K562 (cell line): Measurements from ENCODE around the gene TM7SF2. TPM values are rescaled to one million over a fixed set of nuclear protein-coding genes. Genes with fewer than 3 reads are reported as not detected.

Experiments used
- ATAC-seq: fragments of 200-7000 bp; cut with Tn5 transposase; 3 replicates; pipeline ENCODE4 v1.9.1; 2020; ENCODE audit warnings: moderate library complexity
- BruUV-seq: library from RNA; stranded (reverse); fragments of 400-500 nt; replicated peaks from 2 replicates; lab custom pipeline; 2021; lab: Mats Ljungman, UMichigan
- CTCF ChIA-PET: fragments of 300-600 bp; formaldehyde crosslinking; extraction: SDS; loops from one replicate; lab custom pipeline; 2021; ENCODE audit warnings: low intra/inter-chr PET ratio; lab: Yijun Ruan, JAX
- POLR2A ChIA-PET: fragments of 300-600, 350-650 bp; sonication (Branson Sonifier 250); formaldehyde crosslinking; extraction: SDS; loops from one replicate; lab custom pipeline; 2021; ENCODE audit warnings: antibody characterized with exemption, inconsistent platforms; lab: Yijun Ruan, JAX
- DNase-seq, 4 experiments: peaks; one replicate each; pipeline versions ENCODE4 v3.0.0 to v3.0.0-alpha.2; 2011 to 2018; ENCODE audit warnings: low spot score in 3 of 4, mixed read lengths in 3 of 4; ENCODE audit errors: extremely low read depth in 1 of 4
- FAIRE-seq: peaks from 2 replicates; lab custom pipeline; 2011; peaks lifted over from hg19 to GRCh38; lab: Jason Lieb, UNC
- H2AFZ ChIP-seq: 2 replicates; pipeline ENCODE4 v1.6.0; 2011; ENCODE audit warnings: low read depth, low read length, control low read depth, inconsistent platforms
- H3K27ac ChIP-seq: fragments of 200-600 bp; 3 replicates; pipeline ENCODE4 v1.8.0; 2011; ENCODE audit warnings: low read depth, mild to moderate bottlenecking, control low read depth, inconsistent platforms, low read length, moderate library complexity, mixed read lengths; ENCODE audit errors: extremely low read depth
- H3K27me3 ChIP-seq, 2 experiments: fragments of 300-600 bp in 1 of 2; 2 replicates in 1 of 2; 3 replicates in 1 of 2; pipeline versions ENCODE4 v1.6.0 to v1.8.0; 2011; ENCODE audit warnings: inconsistent platforms in 2 of 2, low read length in 2 of 2, mild to moderate bottlenecking in 1 of 2, mixed read lengths in 1 of 2, moderate library complexity in 1 of 2; ENCODE audit not compliant: control insufficient read depth in 2 of 2, insufficient read depth in 2 of 2
- H3K36me3 ChIP-seq: fragments of 300-600 bp; 3 replicates; pipeline ENCODE4 v1.8.0; 2011; ENCODE audit warnings: mild to moderate bottlenecking, low read length, inconsistent platforms; ENCODE audit not compliant: control insufficient read depth, insufficient read depth
- H3K4me1 ChIP-seq, 2 experiments: fragments of 200-600 bp in 1 of 2; replicated peaks in 1 of 2; 2 replicates in 1 of 2; 3 replicates in 1 of 2; pipeline versions ENCODE4 v1.5.1 to v1.8.0; 2011; ENCODE audit warnings: inconsistent platforms in 2 of 2, low read length in 2 of 2, mild to moderate bottlenecking in 1 of 2, mixed read lengths in 1 of 2, moderate library complexity in 1 of 2; ENCODE audit not compliant: control insufficient read depth in 2 of 2, insufficient read depth in 2 of 2
- H3K4me2 ChIP-seq: 2 replicates; pipeline ENCODE4 v1.6.1; 2011; ENCODE audit warnings: low read length, control low read depth, inconsistent platforms, mixed read lengths; ENCODE audit not compliant: insufficient read depth
- H3K4me3 ChIP-seq: fragments of 200-600 bp; sonication (generic), shearing (Covaris generic); 2 replicates; pipeline ENCODE4 v1.5.1; 2016; ENCODE audit warnings: control low read depth, inconsistent platforms
- H3K79me2 ChIP-seq: fragments of 200-600 bp; 3 replicates; pipeline ENCODE4 v1.8.0; 2011; ENCODE audit warnings: low read length, inconsistent platforms; ENCODE audit not compliant: control insufficient read depth, insufficient read depth
- H3K9ac ChIP-seq, 2 experiments: 2 replicates each; pipeline versions ENCODE4 v1.6.0 to v1.6.1; 2011; ENCODE audit warnings: low read depth in 2 of 2, low read length in 2 of 2, control low read depth in 1 of 2, inconsistent platforms in 1 of 2, mild to moderate bottlenecking in 1 of 2, mixed read lengths in 1 of 2; ENCODE audit not compliant: insufficient read depth in 1 of 2
- H3K9me1 ChIP-seq: one replicate; pipeline ENCODE4 v1.6.0; 2011; ENCODE audit warnings: inconsistent platforms, mild to moderate bottlenecking, low read length, moderate library complexity; ENCODE audit not compliant: control insufficient read depth, insufficient read depth
- H3K9me3 ChIP-seq: replicated peaks from 2 replicates; pipeline ENCODE4 v1.5.1; 2011; ENCODE audit warnings: low read depth, low read length, inconsistent platforms; ENCODE audit not compliant: control insufficient read depth, insufficient read depth
- H4K20me1 ChIP-seq: replicated peaks from 2 replicates; pipeline ENCODE4 v1.6.1; 2011; ENCODE audit warnings: low read length, inconsistent platforms, mixed read lengths; ENCODE audit not compliant: control insufficient read depth, insufficient read depth
- BMI1 ChIP-seq: fragments of 150-350 bp; IDR thresholded peaks from 2 replicates; pipeline ENCODE4 v1.6.1; 2014; ENCODE audit warnings: low read length
- CAMTA2 ChIP-seq: fragments of 250-450 bp; sonication (Bioruptor Pico); conservative IDR thresholded peaks from 2 replicates; pipeline ENCODE4 v1.5.1; 2022
- DNMT1 ChIP-seq: fragments of 450-650 bp; IDR thresholded peaks from 2 replicates; pipeline ENCODE4 v1.6.1; 2016; ENCODE audit warnings: antibody characterized with exemption, mild to moderate bottlenecking
- EP300 ChIP-seq: IDR thresholded peaks from 2 replicates; pipeline ENCODE4 v1.6.1; 2012; ENCODE audit warnings: low read length, improper control_type of control experiment
- NCOA6 ChIP-seq: fragments of 450-650 bp; IDR thresholded peaks from 2 replicates; pipeline ENCODE4 v1.6.1; 2017; ENCODE audit warnings: mild to moderate bottlenecking
- PBX2 ChIP-seq, 2 experiments: IDR thresholded peaks in 1 of 2; conservative IDR thresholded peaks in 1 of 2; 2 replicates each; pipeline ENCODE4 v1.6.1; 2016; ENCODE audit warnings: low read depth in 2 of 2, mild to moderate bottlenecking in 1 of 2, missing compliant biosample characterization in 1 of 2, missing genetic modification characterization in 1 of 2, moderate library complexity in 1 of 2
- POLR2AphosphoS5 ChIP-seq: IDR thresholded peaks from 2 replicates; pipeline ENCODE4 v1.6.1; 2011; ENCODE audit warnings: mild to moderate bottlenecking, low read depth, low read length, moderate library complexity; ENCODE audit not compliant: control insufficient read depth, insufficient read depth
- PRMT5 ChIP-seq: sonication (generic); formaldehyde crosslinking; IDR thresholded peaks from 2 replicates; pipeline ENCODE4 v1.5.0; 2020; ENCODE audit warnings: missing genetic modification reagents
- PTBP1 ChIP-seq: fragments of 200-400 bp; formaldehyde crosslinking; IDR thresholded peaks from 2 replicates; pipeline ENCODE4 v1.6.1; 2017; ENCODE audit warnings: low read depth, low read length
- SMAD4 ChIP-seq: fragments of 250-450 bp; sonication (Bioruptor Pico); conservative IDR thresholded peaks from 2 replicates; pipeline ENCODE4 v1.8.0; 2021; ENCODE audit warnings: inconsistent platforms, mild to moderate bottlenecking, moderate library complexity
- ZBTB34 ChIP-seq: fragments of 250-450 bp; sonication (Bioruptor Pico); IDR thresholded peaks from 2 replicates; pipeline ENCODE4 v1.8.0; 2021; ENCODE audit warnings: mild to moderate bottlenecking, moderate library complexity
- ZKSCAN1 ChIP-seq: fragments of 150-350 bp; IDR thresholded peaks from 2 replicates; pipeline ENCODE4 v1.6.1; 2016; ENCODE audit warnings: low read depth, low read length
- ZNF12 ChIP-seq: sonication (generic); formaldehyde crosslinking; IDR thresholded peaks from 2 replicates; pipeline ENCODE4 v1.4.0; 2020; ENCODE audit warnings: mild to moderate bottlenecking, missing genetic modification reagents
- ZNF184 ChIP-seq: sonication (generic); formaldehyde crosslinking; IDR thresholded peaks from 2 replicates; pipeline ENCODE4 v1.5.0; 2020; ENCODE audit warnings: missing genetic modification reagents
- ZNF212 ChIP-seq: fragments of 450-650 bp; formaldehyde crosslinking; IDR thresholded peaks from 2 replicates; pipeline ENCODE4 v1.4.0; 2020; ENCODE audit warnings: mild to moderate bottlenecking
- ZNF780A ChIP-seq: fragments of 250-450 bp; sonication (Bioruptor Pico); IDR thresholded peaks from 2 replicates; pipeline ENCODE4 v1.5.0; 2021; ENCODE audit warnings: mild to moderate bottlenecking
- ZSCAN29 ChIP-seq: fragments of 450-650 bp; IDR thresholded peaks from 2 replicates; pipeline ENCODE4 v1.6.1; 2017
- WGBS: fragments of 100-300 bp; shearing (Covaris generic); methylation state at CpG from one replicate; pipeline ENCODE4 v1.1.6; 2016; ENCODE audit warnings: low coverage, mixed read lengths; ENCODE audit not compliant: insufficient coverage; ENCODE audit errors: missing lambda C conversion rate; 5-methylcytosine and 5-hydroxymethylcytosine counted together
- in situ Hi-C: fragments of 300-500 bp; cut with MboI; formaldehyde crosslinking; loops from 4 replicates; pipeline ENCODE4 v1.15.0; 2018; ENCODE audit warnings: inconsistent platforms, mixed read lengths
- intact Hi-C: fragments of 100-400 bp; cut with micrococcal nuclease; formaldehyde crosslinking; loops from 2 replicates; pipeline ENCODE4 v1.14.2; 2022
- polyA plus RNA-seq, 8 experiments: library from polyadenylated mRNA; depleted of rRNA in 4 of 8; stranded (reverse) in 5 of 8; unstranded in 3 of 8; fragments of >200 nt; fragmentation: Nextera tagmentation in 2 of 8; fragmentation: Illumina TruSeq in 1 of 8; extraction: Ambion mirVana in 2 of 8; extraction: Trizol in 1 of 8; gene quantifications; 2 replicates each; pipeline versions ENCODE4 v1.2.1 to v1.2.3, GENCODE V29; 2011 to 2014; ENCODE audit warnings: inconsistent platforms in 1 of 8, missing spikeins in 1 of 8
- total RNA-seq, 7 experiments: library from RNA; depleted of rRNA in 6 of 7; stranded (reverse); fragments of >200 nt in 6 of 7; fragmentation: Illumina TruSeq in 2 of 7; extraction: Trizol in 2 of 7; gene quantifications; 2 replicates each; pipeline versions ENCODE4 v1.2.1 to v1.2.3, GENCODE V29; 2011 to 2021; ENCODE audit warnings: low replicate concordance in 1 of 7
- TF ChIP-seq, protein P1 (sequence below): sonication (generic); formaldehyde crosslinking; IDR thresholded peaks from 2 replicates; pipeline ENCODE4 v1.8.1; 2022; ENCODE audit warnings: missing genetic modification reagents
- TF ChIP-seq, protein P2 (sequence below): sonication (generic); formaldehyde crosslinking; IDR thresholded peaks from 2 replicates; pipeline ENCODE4 v1.9.0; 2022; ENCODE audit warnings: mild to moderate bottlenecking, missing genetic modification reagents

TM7SF2 gene
- total and polyA plus RNA-seq, 9 of the 15 experiments (the other 6 are each of a cell fraction or from before 2014, with no cell fraction given): 1.2 to 22.0 (median 14.3) TPM

DNA sequence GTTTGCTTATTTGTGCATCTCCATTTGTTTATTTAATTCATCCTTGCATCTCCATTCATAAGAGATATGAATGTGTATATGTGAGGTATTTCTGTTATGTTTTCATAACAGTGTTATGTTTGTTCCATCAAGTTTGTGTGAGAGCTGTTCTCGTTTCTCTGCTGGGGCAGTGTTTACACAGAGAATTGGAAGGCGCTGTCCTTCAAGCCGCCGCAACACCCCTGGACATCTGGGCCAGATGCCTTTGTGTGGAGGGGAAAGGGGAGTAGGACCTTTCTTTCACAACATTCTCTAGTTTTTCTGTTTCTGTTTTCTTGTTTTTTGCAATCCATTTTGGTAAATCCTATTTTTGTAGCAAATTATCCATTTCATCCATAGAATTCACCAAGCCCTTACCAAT is 7.0 kb upstream of the TM7SF2 start:
- POLR2A ChIA-PET: interaction anchor here (1.2 kb wide), 1 partner anchor 8 kb away, joined by 5 read pairs; no protein-coding TSS in a partner anchor
- no peak for DNase-seq
- no peak overlapping the region for H3K27ac ChIP-seq
- H3K4me2 ChIP-seq: no peak overlapping the region
- 70% methylated on average over 4 of the region's 4 CpGs for WGBS
- TF ChIP-seq, protein P1, sequence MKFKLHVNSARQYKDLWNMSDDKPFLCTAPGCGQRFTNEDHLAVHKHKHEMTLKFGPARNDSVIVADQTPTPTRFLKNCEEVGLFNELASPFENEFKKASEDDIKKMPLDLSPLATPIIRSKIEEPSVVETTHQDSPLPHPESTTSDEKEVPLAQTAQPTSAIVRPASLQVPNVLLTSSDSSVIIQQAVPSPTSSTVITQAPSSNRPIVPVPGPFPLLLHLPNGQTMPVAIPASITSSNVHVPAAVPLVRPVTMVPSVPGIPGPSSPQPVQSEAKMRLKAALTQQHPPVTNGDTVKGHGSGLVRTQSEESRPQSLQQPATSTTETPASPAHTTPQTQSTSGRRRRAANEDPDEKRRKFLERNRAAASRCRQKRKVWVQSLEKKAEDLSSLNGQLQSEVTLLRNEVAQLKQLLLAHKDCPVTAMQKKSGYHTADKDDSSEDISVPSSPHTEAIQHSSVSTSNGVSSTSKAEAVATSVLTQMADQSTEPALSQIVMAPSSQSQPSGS (CRISPR knock-in tag): no peak
- TF ChIP-seq ZNF184 (CRISPR knock-in tag) (no peak), SMAD4 (CRISPR knock-in tag) (no peak), EP300 (no peak), PRMT5 (CRISPR knock-in tag) (no peak), ZNF780A (CRISPR knock-in tag) (no peak), BMI1 (no peak), PTBP1 (no peak), ZBTB34 (no peak), DNMT1 (no peak), POLR2AphosphoS5 (no peak), ZKSCAN1 (no peak), NCOA6 (no peak), ZSCAN29 (no peak), ZNF12 (CRISPR knock-in tag) (no peak), PBX2 (CRISPR knock-in tag; IDR thresholded peaks at IDR 0.05; ENCODE audit: low read depth) (no peak), PBX2 (tag; conservative IDR thresholded peaks at IDR 0.05; ENCODE audit: low read depth) (no peak), ZNF212 (no peak), CAMTA2 (CRISPR knock-in tag) (no peak)
- TF ChIP-seq, protein P2, sequence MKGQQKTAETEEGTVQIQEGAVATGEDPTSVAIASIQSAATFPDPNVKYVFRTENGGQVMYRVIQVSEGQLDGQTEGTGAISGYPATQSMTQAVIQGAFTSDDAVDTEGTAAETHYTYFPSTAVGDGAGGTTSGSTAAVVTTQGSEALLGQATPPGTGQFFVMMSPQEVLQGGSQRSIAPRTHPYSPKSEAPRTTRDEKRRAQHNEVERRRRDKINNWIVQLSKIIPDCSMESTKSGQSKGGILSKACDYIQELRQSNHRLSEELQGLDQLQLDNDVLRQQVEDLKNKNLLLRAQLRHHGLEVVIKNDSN (CRISPR knock-in tag): no peak
- peaks cover 34% of the 10 kb centered on the region; the same call in 2 of the 3 replicates for H3K36me3 ChIP-seq
- BruUV-seq: no TSS peak
- no peaks in the 10 kb centered on the region for H3K27me3 ChIP-seq
- no peaks in the 10 kb centered on the region for H4K20me1 ChIP-seq
- H3K9me1 ChIP-seq: no peaks in the 10 kb centered on the region
- no peak for ATAC-seq
- H3K4me3 ChIP-seq: no peak overlapping the region
- no peak overlapping the region for H3K9ac ChIP-seq
- FAIRE-seq: no peak
- H3K9me3 ChIP-seq: no peaks in the 10 kb centered on the region
- H3K4me1 ChIP-seq: peaks cover 0 to 8% of the 10 kb centered on the region in 2 experiments; a peak in 1 of 5 replicates
- CTCF ChIA-PET: no interaction called here
- H3K79me2 ChIP-seq: peaks cover 5% of the 10 kb centered on the region; the same call in 1 of the 3 replicates
- intact Hi-C loops: no loop called here
- in situ Hi-C loops: no loop called here
- H2AFZ ChIP-seq: no peak overlapping the region
